Body of pancreas (tissue), 4 donors: ENCODE measurements around the gene CTDSP2. TPM values are rescaled to one million over a fixed set of nuclear protein-coding genes. Genes with fewer than 3 reads are reported as not detected.

ENCODE experiments used
- ATAC-seq: fragments of 150-250 bp; one replicate; pipeline ENCODE4 v1.9.1; 2016
- DNase-seq, 4 donors: peaks; one replicate each; pipeline ENCODE4 v3.0.0-alpha.2; 2019
- H3K27ac ChIP-seq, 4 donors: fragments of 200-600 bp; sonication (generic); 1 replicate in 3 of 4; 2 replicates in 1 of 4; pipeline versions ENCODE4 v1.5.1 to v1.6.1; 2016 to 2019; ENCODE audit warnings: mild to moderate bottlenecking in 1 of 4, mixed read lengths in 1 of 4, moderate library complexity in 1 of 4
- H3K27me3 ChIP-seq, 2 donors: fragments of 200-600 bp; sonication (generic); one replicate each; pipeline ENCODE4 v1.6.0; 2016; ENCODE audit warnings: mild to moderate bottlenecking in 1 of 2
- H3K36me3 ChIP-seq, 2 donors: fragments of 200-600 bp; sonication (generic); replicated peaks in 1 of 2; 2 replicates each; pipeline ENCODE4 v1.5.1; 2016; ENCODE audit warnings: low read depth in 2 of 2; ENCODE audit not compliant: insufficient read depth in 1 of 2
- H3K4me1 ChIP-seq: fragments of 200-600 bp; sonication (generic); one replicate; pipeline ENCODE4 v1.6.0; 2016
- H3K4me3 ChIP-seq, 2 donors: fragments of 200-600 bp; sonication (generic); 1 replicate in 1 of 2; 2 replicates in 1 of 2; pipeline ENCODE4 v1.5.1; 2016 to 2019
- H3K9me3 ChIP-seq, 3 donors: fragments of 200-600 bp; sonication (generic); 1 replicate in 2 of 3; 2 replicates in 1 of 3; pipeline ENCODE4 v1.5.1; 2016
- CTCF ChIP-seq, 7 experiments: fragments of 450-650 bp in 4 of 7; fragments of 200-600 bp in 3 of 7; sonication (generic) in 3 of 7; IDR thresholded peaks; one replicate each; pipeline ENCODE4 v1.5.1; 2016 to 2019; ENCODE audit warnings: antibody characterized with exemption in 7 of 7
- POLR2A ChIP-seq, 3 donors: fragments of 450-650 bp; IDR thresholded peaks; one replicate each; pipeline ENCODE4 v1.6.1; 2016; ENCODE audit warnings: antibody characterized with exemption in 3 of 3, mild to moderate bottlenecking in 2 of 3
- WGBS, 2 donors: methylation state at CpG; one replicate each; pipeline ENCODE4 v1.1.5; 2017; 5-methylcytosine and 5-hydroxymethylcytosine counted together
- intact Hi-C: fragments of 100-400 bp; cut with DNase I; formaldehyde crosslinking; loops from one replicate; pipeline ENCODE4 v1.15.1; 2023
- total RNA-seq, 2 donors: library from RNA; depleted of rRNA; stranded (reverse); fragments of >200 nt; gene quantifications; one replicate each; pipeline ENCODE4 v1.1.0, GENCODE V29; 2016

CTDSP2 gene
- total RNA-seq, 2 donors from 2014 or later, result 82.1 to 125 TPM

GRCh38 chr12:57826966-57827365, 19.6 kb downstream of the CTDSP2 start:
- WGBS, 2 donors, result 46 to 80% methylated on average over 1 of the region's 1 CpG
- no peak for TF ChIP-seq POLR2A (IDR thresholded peaks at IDR 0.05)
- TF ChIP-seq CTCF (IDR thresholded peaks at IDR 0.05), result no peak
- no peak overlapping the region for H3K4me3 ChIP-seq
- ATAC-seq (no peak), DNase-seq (no peak)
- H3K36me3 ChIP-seq, result peaks cover 45 to 63% of the 10 kb centered on the region in 2 donors
- H3K27ac ChIP-seq, result no peak overlapping the region
- H3K9me3 ChIP-seq, result no peaks in the 10 kb centered on the region
- intact Hi-C loops, result no loop called here
- no peaks in the 10 kb centered on the region for H3K27me3 ChIP-seq
- peaks cover 32% of the 10 kb centered on the region for H3K4me1 ChIP-seq

GRCh38 chr12:57826400-57826799, 20.1 kb downstream of the CTDSP2 start:
- Histone ChIP-seq H3K4me3 (no peak overlapping the region), H3K27ac (no peak overlapping the region), H3K27me3 (no peaks in the 10 kb centered on the region), H3K36me3 (peaks cover 45 to 66% of the 10 kb centered on the region in 2 donors), H3K9me3 (no peaks in the 10 kb centered on the region), H3K4me1 (peaks cover 26% of the 10 kb centered on the region)
- ATAC-seq (no peak), DNase-seq (no peak)
- no peak for TF ChIP-seq POLR2A (IDR thresholded peaks at IDR 0.05)
- TF ChIP-seq CTCF (IDR thresholded peaks at IDR 0.05), result no peak
- intact Hi-C loops, result no loop called here
- 84% methylated on average over 2 of the region's 2 CpGs; no CpG with 5 or more reads in 1 of the 2 donors for WGBS, 2 donors

GRCh38 chr12:57825451-57825850, 21.1 kb downstream of the CTDSP2 start:
- WGBS, 2 donors, result 93 to 100% methylated on average over 2 of the region's 2 CpGs

GRCh38 chr12:57823908-57824640, 22.5 kb downstream of the CTDSP2 start:
- Histone ChIP-seq H3K4me1 (peaks cover 3% of the 10 kb centered on the region), H3K27me3 (no peaks in the 10 kb centered on the region), H3K4me3 (no peak overlapping the region), H3K36me3 (peaks cover 45 to 68% of the 10 kb centered on the region in 2 donors), H3K9me3 (no peaks in the 10 kb centered on the region), H3K27ac (no peak overlapping the region)
- no peak for TF ChIP-seq CTCF (IDR thresholded peaks at IDR 0.05)
- ATAC-seq (no peak), DNase-seq (no peak)
- intact Hi-C loops, result no loop called here
- WGBS, 2 donors, result 87 to 88% methylated on average over 6 to 18 of the region's 18 CpGs

More at GRCh38 chr12:57825451-57825850, 21.1 kb downstream of the CTDSP2 start:
- no peak for TF ChIP-seq POLR2A (IDR thresholded peaks at IDR 0.05)
- no peak for TF ChIP-seq CTCF (IDR thresholded peaks at IDR 0.05)
- H3K9me3 ChIP-seq, result no peaks in the 10 kb centered on the region
- H3K36me3 ChIP-seq, result peaks cover 45 to 70% of the 10 kb centered on the region in 2 donors
- peaks cover 16% of the 10 kb centered on the region for H3K4me1 ChIP-seq
- ATAC-seq (no peak), DNase-seq (no peak)
- H3K27me3 ChIP-seq, result no peaks in the 10 kb centered on the region
- H3K27ac ChIP-seq, result no peak overlapping the region
- intact Hi-C loops, result no loop called here
- no peak overlapping the region for H3K4me3 ChIP-seq
